PC-3 (cell line): ENCODE data around the gene CCNL2.

ENCODE experiments used
- EZH2 ChIP-seq: fragments of 300-600 bp; sonication (generic); IDR thresholded peaks from one replicate; pipeline ENCODE4 v1.6.1; 2017; ENCODE audit warnings: antibody characterized with exemption, mild to moderate bottlenecking, low read length; ENCODE audit not compliant: unreplicated experiment
- EZH2phosphoT487 ChIP-seq: fragments of 300-600 bp; sonication (generic); IDR thresholded peaks from 2 replicates; pipeline ENCODE4 v1.6.1; 2018; ENCODE audit warnings: mild to moderate bottlenecking, antibody characterized with exemption, low read length, borderline replicate concordance
- TF ChIP-seq, protein P1 (sequence below): fragments of 300-600 bp; sonication (generic); conservative IDR thresholded peaks from 2 replicates; pipeline ENCODE4 v1.5.1; 2017; ENCODE audit warnings: antibody characterized with exemption, low read depth, mild to moderate bottlenecking, low read length

GRCh38 chr1:1399187-1399871 is at the start of gene CCNL2:
- TF ChIP-seq, protein P1, sequence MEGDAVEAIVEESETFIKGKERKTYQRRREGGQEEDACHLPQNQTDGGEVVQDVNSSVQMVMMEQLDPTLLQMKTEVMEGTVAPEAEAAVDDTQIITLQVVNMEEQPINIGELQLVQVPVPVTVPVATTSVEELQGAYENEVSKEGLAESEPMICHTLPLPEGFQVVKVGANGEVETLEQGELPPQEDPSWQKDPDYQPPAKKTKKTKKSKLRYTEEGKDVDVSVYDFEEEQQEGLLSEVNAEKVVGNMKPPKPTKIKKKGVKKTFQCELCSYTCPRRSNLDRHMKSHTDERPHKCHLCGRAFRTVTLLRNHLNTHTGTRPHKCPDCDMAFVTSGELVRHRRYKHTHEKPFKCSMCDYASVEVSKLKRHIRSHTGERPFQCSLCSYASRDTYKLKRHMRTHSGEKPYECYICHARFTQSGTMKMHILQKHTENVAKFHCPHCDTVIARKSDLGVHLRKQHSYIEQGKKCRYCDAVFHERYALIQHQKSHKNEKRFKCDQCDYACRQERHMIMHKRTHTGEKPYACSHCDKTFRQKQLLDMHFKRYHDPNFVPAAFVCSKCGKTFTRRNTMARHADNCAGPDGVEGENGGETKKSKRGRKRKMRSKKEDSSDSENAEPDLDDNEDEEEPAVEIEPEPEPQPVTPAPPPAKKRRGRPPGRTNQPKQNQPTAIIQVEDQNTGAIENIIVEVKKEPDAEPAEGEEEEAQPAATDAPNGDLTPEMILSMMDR = peak; percentile 54; the same call in 1 of the 2 replicates
- TF ChIP-seq EZH2phosphoT487 (no peak), EZH2 (no peak)
